Hepatocyte (in vitro differentiated cells): ENCODE data around the gene MEGF10.

Source experiments
- EZH2 ChIP-seq: fragments of 200-600 bp; sonication (generic); IDR thresholded peaks from 2 replicates; pipeline ENCODE4 v1.6.1; 2016; ENCODE audit warnings: antibody characterized with exemption, mild to moderate bottlenecking, borderline replicate concordance
- EZH2phosphoT487 ChIP-seq: fragments of 200-600 bp; sonication (generic); IDR thresholded peaks from one replicate; pipeline ENCODE4 v1.6.1; 2018; ENCODE audit warnings: antibody characterized with exemption, mild to moderate bottlenecking, low read depth, moderate library complexity; ENCODE audit not compliant: unreplicated experiment, severe bottlenecking
- TF ChIP-seq, protein P1 (sequence below): fragments of 200-600 bp; sonication (generic); IDR thresholded peaks from 2 replicates; pipeline ENCODE4 v1.5.1; 2016; ENCODE audit warnings: antibody characterized with exemption, mild to moderate bottlenecking; ENCODE audit not compliant: poor library complexity

DNA sequence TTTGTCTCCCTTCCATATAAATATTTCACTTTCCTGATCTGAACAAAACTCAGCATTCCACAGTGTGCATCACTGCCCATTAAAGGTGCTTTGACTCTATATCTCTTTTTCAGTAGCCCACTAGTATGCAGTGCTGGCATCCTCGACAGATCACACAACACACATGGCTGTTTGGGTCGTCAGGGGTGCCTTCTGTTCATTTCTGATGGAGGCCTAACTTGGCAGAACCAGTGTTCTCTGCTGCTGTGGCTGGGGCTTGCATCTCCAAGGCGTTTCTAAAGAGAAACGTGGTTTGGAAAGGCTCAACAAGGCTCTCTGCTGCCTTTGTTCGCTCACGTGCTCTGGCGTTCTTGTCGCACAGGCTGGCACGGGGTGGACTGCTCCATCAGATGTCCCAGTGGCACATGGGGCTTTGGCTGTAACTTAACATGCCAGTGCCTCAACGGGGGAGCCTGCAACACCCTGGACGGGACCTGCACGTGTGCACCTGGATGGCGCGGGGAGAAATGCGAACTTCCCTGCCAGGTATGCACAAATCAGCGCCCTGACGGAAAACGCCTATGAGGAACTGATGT lies 129.2 kb downstream of the MEGF10 start:
- TF ChIP-seq EZH2phosphoT487 (no peak), EZH2 (no peak)
- TF ChIP-seq, protein P1, sequence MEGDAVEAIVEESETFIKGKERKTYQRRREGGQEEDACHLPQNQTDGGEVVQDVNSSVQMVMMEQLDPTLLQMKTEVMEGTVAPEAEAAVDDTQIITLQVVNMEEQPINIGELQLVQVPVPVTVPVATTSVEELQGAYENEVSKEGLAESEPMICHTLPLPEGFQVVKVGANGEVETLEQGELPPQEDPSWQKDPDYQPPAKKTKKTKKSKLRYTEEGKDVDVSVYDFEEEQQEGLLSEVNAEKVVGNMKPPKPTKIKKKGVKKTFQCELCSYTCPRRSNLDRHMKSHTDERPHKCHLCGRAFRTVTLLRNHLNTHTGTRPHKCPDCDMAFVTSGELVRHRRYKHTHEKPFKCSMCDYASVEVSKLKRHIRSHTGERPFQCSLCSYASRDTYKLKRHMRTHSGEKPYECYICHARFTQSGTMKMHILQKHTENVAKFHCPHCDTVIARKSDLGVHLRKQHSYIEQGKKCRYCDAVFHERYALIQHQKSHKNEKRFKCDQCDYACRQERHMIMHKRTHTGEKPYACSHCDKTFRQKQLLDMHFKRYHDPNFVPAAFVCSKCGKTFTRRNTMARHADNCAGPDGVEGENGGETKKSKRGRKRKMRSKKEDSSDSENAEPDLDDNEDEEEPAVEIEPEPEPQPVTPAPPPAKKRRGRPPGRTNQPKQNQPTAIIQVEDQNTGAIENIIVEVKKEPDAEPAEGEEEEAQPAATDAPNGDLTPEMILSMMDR, result no peak
